ENCODE results near the gene COL20A1. TPM values are rescaled to one million over a fixed set of nuclear protein-coding genes. Genes with fewer than 3 reads are reported as not detected.

Gene COL20A1
- total and polyA plus RNA-seq, 5 donors: not detected

DNA sequence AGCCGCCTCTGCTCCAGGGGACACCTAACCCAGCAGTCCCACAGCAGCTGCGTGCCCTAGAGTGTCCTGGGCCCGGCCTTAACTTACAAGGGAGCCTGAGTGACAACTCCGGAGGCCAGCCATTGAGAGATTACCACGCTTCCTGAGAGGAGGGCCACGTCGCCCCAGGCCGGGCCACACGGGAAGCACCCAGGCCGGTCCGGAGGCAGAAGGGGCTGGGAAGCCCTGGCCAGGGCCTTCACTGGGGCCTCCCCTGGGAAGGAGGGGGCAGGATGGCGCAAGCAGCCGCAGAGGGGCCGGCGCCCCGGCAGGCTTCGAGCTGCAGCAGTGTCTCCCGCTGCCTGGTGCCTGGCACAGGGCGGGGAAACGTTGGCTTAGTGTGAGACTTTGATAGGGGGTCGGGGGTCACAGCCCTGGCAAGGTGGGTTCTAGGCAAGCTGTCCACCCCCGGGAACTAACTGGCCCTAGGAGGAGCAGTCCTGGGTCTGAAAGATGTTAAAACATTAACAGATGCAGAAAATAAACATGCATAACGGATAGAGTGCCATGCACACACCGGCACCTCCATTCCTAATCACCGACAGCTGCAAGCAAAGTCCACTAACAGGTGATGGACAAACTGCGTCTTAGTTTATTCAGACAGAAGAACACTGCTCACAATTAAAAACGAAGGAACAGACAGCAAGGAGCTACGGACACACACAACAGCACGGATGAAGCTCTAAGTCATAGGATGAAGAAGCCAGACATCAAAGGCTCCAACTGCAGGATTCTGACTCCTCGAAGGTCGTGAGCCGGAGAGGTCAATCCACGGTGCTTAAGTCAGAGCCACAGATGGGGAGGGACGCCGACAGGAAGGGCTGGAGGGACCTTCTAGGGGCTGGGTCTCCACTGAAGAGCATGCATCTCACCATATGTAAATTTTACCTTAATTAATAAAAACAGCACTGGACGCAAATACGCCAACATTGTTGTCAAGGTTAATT, 50.8 kb downstream of the COL20A1 start:
- DNase-seq (peak; percentile 12 to 36 (median 34)), ATAC-seq (no peak)
- Histone ChIP-seq H3K4me1 (ENCODE audit: control insufficient read depth, insufficient read depth, low read length) (no peaks in the 10 kb centered on the region), H3K9me3 (ENCODE audit: control insufficient read depth, low read length) (no peaks in the 10 kb centered on the region), H3K27me3 (ENCODE audit: control insufficient read depth, insufficient read depth) (no peaks in the 10 kb centered on the region), H3K4me3 (ENCODE audit: low read length) (no peak overlapping the region), H3K27ac (ENCODE audit: low read length) (no peak overlapping the region)
- intact Hi-C loops (cut with DNase I): no loop called here
- 65% methylated on average over 37 of the region's 37 CpGs for WGBS

DNA sequence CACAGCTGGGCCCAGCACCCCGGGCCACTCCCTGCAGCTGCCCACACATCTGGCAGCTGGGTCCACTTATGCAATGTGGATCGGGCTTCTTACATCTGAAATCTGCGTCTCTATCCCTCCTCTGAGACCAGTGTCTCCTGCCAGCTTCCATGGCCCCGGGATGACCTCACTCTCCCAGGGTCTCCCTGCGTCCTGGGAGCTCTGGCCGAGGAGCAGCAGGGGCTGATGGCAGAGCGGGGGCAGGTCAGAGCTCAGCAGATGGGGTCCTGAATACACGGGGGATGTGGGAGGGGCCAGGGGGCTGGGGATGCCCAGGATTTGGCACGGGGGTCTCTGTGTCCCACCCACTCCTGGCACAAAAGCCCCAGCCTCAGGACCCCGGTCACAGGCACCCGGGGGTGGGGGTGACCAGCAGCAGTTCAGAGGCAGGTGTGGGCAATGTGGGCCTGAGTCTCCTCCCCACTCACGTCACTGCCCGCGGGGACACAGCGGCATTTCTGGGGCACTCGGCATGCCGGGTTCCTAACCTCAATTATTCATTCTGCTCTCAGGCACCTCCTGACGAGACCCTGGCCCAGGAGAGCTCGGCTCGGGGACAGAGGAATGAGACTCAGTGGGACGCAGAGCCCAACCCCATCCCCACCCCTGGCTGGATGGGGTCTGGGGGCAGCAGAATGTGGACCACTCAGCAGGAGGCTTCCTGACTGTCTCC, 51.8 kb downstream of the COL20A1 start:
- peak; percentile 81 to 83 for ATAC-seq
- Histone ChIP-seq H3K4me1 (ENCODE audit: control insufficient read depth, insufficient read depth, low read length) (no peaks in the 10 kb centered on the region), H3K27ac (ENCODE audit: low read length) (no peak overlapping the region), H3K27me3 (ENCODE audit: control insufficient read depth, insufficient read depth) (no peaks in the 10 kb centered on the region), H3K4me3 (ENCODE audit: low read length) (no peak overlapping the region), H3K9me3 (ENCODE audit: control insufficient read depth, low read length) (no peaks in the 10 kb centered on the region)
- WGBS: 45% methylated on average over 21 of the region's 21 CpGs
- intact Hi-C loops (cut with DNase I): no loop called here
- peak; percentile 83 to 89 (median 88) for DNase-seq

DNA sequence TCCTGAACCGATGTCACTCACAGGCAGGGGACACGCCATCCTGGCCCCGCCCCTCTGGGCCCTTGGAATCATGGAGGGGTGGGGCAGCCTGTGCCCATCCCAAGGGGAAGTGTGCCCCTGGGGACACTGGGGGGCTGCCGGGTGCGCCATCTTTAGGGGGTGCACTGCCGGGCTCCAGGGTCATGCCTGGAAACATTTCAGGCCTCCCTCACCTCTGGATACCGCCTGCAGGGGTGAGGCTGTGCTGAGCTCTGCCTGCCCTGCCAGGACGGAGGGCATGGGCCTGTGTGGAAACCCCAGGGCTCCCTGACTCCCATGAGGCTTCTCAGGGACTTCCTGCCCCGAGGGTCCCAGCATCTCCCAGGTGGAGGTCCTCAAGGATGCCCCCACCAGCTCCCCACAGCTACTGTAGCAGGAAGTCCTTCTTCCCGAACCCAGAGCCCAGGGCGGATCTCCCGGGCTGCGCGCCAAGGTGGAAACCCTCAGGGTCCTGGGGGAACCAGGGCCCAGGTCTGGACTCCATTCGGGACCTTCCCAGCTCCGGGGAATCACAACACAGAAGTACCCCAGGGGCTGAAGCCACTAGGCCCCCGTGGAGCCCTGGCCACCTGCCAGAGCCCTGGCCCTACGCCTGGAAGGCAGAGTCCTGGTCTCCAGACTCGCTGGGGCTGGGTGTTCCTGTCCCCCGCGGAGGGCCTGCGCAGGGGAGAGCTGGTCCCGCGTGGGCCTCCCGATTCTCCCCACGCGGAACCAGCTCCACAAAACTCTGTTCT, 52.5 kb downstream of the COL20A1 start:
- Histone ChIP-seq H3K9me3 (ENCODE audit: control insufficient read depth, low read length) (no peaks in the 10 kb centered on the region), H3K27ac (ENCODE audit: low read length) (no peak overlapping the region), H3K4me1 (ENCODE audit: control insufficient read depth, insufficient read depth, low read length) (no peaks in the 10 kb centered on the region), H3K4me3 (ENCODE audit: low read length) (no peak overlapping the region), H3K27me3 (ENCODE audit: control insufficient read depth, insufficient read depth) (no peaks in the 10 kb centered on the region)
- intact Hi-C loops (cut with DNase I): no loop called here
- peak in 1 of 2 donors; percentile 50 for ATAC-seq
- WGBS: 36% methylated on average over 27 of the region's 27 CpGs
- peak; percentile 70 to 90 (median 86) for DNase-seq

DNA sequence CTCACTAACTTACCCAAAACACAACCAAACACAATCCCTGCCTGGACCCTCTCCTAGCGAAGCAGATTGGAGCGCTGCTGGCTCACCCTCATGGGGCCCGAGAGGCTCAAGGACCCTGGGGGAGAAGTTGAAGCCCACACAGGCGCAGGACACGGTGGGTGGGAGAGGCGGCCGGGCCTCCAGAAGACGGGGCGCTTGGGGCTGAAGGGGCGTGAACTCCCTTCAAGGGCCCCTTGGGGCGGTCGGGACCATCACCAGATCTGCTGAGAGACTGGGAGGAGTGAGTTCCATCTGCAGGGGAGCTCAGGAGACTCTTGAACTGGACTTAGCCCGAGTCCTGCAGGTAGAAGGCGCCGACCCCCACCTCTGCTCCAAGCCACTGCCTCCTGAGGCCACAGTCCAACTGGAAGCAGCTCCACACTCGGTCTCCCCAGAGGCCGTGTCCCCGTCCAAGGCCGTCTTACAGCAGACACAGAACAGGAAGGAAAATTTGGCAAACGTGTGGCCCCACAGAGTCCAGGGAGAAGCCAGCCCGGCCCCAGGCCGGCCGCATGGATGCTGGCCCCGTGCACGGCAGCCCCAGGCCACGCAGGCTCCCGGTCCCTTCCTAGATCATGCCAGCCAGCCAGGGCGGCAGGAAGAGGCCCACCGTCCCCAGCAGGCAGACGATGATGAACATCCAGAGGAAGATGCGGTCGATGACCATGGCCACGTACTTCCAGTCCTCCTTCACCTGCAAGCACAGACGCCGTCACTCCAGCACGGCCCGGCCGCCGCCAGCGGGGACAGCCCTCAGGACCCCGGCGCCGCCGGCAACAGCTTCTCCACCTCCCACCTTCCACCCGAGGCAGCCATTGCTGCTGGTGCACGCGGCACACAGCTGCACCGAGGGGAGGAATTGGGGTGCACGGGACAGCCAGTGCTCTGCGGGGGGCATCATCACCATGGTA, 53.4 kb downstream of the COL20A1 start:
- 62% methylated on average over 50 of the region's 50 CpGs for WGBS
- DNase-seq (peak; percentile 49 to 77 (median 71)), ATAC-seq (peak; percentile 28 to 37)
- Histone ChIP-seq H3K4me3 (ENCODE audit: low read length) (no peak overlapping the region), H3K27ac (ENCODE audit: low read length) (no peak overlapping the region), H3K27me3 (ENCODE audit: control insufficient read depth, insufficient read depth) (no peaks in the 10 kb centered on the region), H3K9me3 (ENCODE audit: control insufficient read depth, low read length) (no peaks in the 10 kb centered on the region), H3K4me1 (ENCODE audit: control insufficient read depth, insufficient read depth, low read length) (no peaks in the 10 kb centered on the region)
- intact Hi-C loops (cut with DNase I): no loop called here

DNA sequence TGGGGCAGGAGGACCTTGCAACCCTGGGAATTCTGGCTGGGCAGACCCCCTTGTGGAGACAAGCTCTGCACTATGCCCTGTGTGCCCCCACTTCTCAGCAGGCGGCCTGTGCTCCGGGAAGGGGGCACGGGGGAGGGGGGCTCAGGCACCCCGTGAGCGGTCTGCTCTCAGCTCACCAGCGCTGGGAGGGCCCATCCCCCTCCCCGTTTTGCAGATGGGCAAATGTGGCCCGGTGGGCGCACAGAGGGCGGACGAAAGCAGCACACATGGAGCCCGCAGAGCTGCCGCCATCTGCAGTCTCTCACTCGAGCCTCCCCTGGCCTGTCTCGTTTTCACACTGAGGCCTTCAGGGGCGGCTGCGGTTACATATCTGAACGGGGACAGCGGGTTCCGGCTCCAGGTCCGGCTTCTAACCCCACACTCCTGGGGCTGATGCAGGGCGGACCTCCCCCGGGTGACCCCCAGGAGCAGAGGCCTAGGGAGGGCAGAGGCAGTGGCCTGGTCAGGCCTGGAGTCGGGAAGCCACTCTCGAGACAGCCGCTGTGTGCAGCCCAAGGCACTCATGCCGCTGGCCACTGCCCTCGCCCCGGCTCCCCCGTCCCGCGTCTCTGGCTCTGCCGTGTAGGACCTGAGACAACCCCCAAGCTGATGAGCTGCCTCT, 54.2 kb downstream of the COL20A1 start:
- WGBS: 85% methylated on average over 33 of the region's 33 CpGs
- H3K27me3 ChIP-seq (ENCODE audit: control insufficient read depth, insufficient read depth): no peaks in the 10 kb centered on the region
- no peaks in the 10 kb centered on the region for H3K9me3 ChIP-seq (ENCODE audit: control insufficient read depth, low read length)
- no peaks in the 10 kb centered on the region for H3K4me1 ChIP-seq (ENCODE audit: control insufficient read depth, insufficient read depth, low read length)
- H3K4me3 ChIP-seq (ENCODE audit: low read length): no peak overlapping the region
- intact Hi-C loops (cut with DNase I): no loop called here
- H3K27ac ChIP-seq (ENCODE audit: low read length): no peak overlapping the region
- ATAC-seq (no peak), DNase-seq (peak in 2 of 3 donors; percentile 47 to 53)

DNA sequence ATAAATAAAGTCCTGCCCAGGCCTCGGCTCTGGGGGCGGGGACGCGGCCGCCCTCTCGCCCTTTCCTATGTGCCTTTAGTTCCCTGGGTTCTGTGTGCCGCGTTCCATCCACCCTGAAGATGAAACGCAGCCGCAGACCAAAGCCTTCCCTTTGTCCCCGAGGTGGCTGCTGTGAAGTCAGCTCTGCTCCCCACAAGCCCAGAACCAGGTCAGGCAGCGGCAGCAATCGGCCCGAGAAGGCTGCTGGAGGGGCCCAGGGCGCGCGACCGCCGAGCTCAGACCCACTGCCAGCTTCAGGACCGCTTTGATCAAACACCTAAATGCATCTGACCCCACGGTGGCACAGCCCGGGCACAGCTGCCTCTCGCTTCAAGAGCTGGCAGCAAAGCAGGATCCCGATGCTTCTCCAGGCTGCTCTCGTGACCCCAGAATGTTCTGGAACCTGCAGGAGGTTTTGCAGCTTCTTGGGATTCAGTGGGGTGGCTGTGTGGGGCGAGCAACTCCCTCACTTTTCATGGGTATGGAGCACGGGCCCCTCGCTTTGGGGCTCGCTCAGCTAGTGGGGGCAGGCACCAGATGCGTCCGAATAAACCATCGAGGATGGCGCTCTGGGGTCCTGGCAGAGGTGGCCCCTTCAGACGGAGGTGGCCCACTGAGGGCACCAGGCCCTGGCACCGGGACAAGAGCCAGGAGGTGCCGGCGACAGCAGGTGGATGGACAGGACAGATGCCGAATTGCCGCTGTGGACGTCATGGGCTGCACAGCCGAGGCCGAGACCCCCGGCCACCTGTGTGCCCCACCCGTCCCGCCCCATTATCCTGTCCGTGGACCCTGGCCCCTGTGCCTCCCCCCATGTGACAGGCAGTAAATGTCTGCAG, 55.2 kb downstream of the COL20A1 start:
- H3K4me1 ChIP-seq (ENCODE audit: control insufficient read depth, insufficient read depth, low read length): no peaks in the 10 kb centered on the region
- WGBS: 86% methylated on average over 46 of the region's 46 CpGs
- ATAC-seq: no peak
- no peak overlapping the region for H3K4me3 ChIP-seq (ENCODE audit: low read length)
- intact Hi-C loops (cut with DNase I): no loop called here
- no peaks in the 10 kb centered on the region for H3K27me3 ChIP-seq (ENCODE audit: control insufficient read depth, insufficient read depth)
- peak in 2 of 3 donors; percentile 30 to 55 for DNase-seq
- no peak overlapping the region for H3K27ac ChIP-seq (ENCODE audit: low read length)
- no peaks in the 10 kb centered on the region for H3K9me3 ChIP-seq (ENCODE audit: control insufficient read depth, low read length)

DNA sequence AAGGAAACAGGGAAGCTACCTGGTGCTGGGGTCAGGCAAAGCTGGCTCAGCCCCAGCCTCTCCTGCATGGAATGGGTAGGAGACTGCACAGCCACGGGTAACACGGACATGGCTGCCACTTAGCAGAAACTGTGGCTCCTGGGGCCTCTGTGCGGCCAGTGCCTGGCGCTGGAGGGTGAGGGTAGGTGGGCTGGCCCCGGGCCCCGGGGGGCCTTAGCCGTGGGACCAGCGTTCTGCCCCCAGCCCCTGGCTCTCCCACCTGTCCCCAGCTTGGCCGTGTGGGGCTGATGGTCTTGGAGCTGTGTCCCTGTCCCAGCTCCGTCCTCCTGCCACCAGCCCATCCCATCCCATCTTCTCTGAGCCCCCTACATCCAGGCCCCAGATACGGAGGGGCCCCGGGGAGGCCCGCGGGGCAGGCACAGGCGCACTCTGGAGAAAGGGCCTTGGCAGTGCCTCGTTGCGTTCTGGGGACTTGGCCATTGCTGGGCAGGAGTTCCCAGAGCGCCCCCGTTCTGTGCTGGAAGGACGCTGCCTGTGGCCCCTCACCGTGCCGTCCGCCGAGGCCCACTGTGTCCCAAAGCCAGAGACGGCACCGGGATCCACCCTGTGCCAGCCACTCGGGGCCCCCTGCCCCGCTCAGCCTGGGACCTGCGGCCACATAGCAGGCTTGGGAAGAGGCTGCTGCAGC, 56.0 kb downstream of the COL20A1 start:
- 87% methylated on average over 29 of the region's 29 CpGs for WGBS
- peak in 2 of 3 donors; percentile 24 to 48 for DNase-seq

DNA sequence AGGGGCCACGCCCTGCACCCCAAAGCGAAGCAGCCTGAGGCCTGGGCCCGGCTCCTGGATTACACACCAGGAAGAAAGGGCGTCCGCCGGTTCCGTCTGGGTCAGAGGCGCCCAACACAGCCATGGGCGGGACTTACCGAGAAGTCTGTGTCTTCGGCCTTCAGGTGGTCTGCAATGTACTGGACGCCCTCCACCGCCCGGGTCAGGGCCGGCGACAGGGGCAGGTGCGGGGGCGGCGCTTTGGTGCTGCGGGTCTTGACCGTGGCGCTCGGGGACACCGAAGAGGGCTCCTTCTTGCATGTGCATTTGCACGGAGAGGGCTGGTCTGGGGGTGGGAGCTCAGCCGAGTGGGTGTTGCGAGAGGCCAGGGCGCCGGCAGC, 56.5 kb downstream of the COL20A1 start:
- WGBS: 86% methylated on average over 29 of the region's 29 CpGs
- intact Hi-C loops (cut with DNase I): no loop called here
- no peaks in the 10 kb centered on the region for H3K27me3 ChIP-seq (ENCODE audit: control insufficient read depth, insufficient read depth)

More for the DNA sequence above, 56.0 kb downstream of the COL20A1 start:
- no peaks in the 10 kb centered on the region for H3K27me3 ChIP-seq (ENCODE audit: control insufficient read depth, insufficient read depth)
- no peak overlapping the region for H3K27ac ChIP-seq (ENCODE audit: low read length)
- no peak overlapping the region for H3K4me3 ChIP-seq (ENCODE audit: low read length)
- intact Hi-C loops (cut with DNase I): no loop called here
- no peaks in the 10 kb centered on the region for H3K4me1 ChIP-seq (ENCODE audit: control insufficient read depth, insufficient read depth, low read length)
- no peak for ATAC-seq
- no peaks in the 10 kb centered on the region for H3K9me3 ChIP-seq (ENCODE audit: control insufficient read depth, low read length)

DNA sequence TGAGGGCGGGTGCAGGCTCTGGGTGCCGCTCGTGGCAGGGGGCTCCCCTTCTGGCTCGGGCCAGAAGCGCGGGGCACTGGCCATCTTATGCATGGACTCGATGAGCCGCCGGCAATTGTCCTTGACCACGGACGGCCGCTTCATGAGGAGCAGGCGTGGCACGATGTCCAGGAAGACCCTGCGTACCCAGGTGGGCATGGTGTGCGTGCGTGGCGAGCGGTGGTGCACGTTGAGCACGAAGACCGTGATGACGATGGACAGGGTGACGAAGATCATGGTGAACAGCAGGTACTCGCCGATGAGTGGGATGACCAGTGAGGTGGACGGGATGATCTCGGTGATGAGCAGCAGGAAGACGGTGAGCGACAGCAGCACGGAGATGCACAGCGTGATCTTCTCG, 57.2 kb downstream of the COL20A1 start:
- Histone ChIP-seq H3K4me3 (ENCODE audit: low read length) (no peak overlapping the region), H3K4me1 (ENCODE audit: control insufficient read depth, insufficient read depth, low read length) (no peaks in the 10 kb centered on the region), H3K27ac (ENCODE audit: low read length) (no peak overlapping the region), H3K27me3 (ENCODE audit: control insufficient read depth, insufficient read depth) (no peaks in the 10 kb centered on the region), H3K9me3 (ENCODE audit: control insufficient read depth, low read length) (no peaks in the 10 kb centered on the region)
- no peak for ATAC-seq
- intact Hi-C loops (cut with DNase I): no loop called here
- 96% methylated on average over 32 of the region's 33 CpGs for WGBS
- peak in 2 of 3 donors; percentile 12 to 35 for DNase-seq

More for the DNA sequence above, 56.5 kb downstream of the COL20A1 start:
- H3K27ac ChIP-seq (ENCODE audit: low read length): no peak overlapping the region
- DNase-seq (peak in 1 of 3 donors; percentile 44), ATAC-seq (no peak)
- no peak overlapping the region for H3K4me3 ChIP-seq (ENCODE audit: low read length)
- no peaks in the 10 kb centered on the region for H3K4me1 ChIP-seq (ENCODE audit: control insufficient read depth, insufficient read depth, low read length)
- H3K9me3 ChIP-seq (ENCODE audit: control insufficient read depth, low read length): no peaks in the 10 kb centered on the region
